NCI-H1694 (cell line): ENCODE measurements around the gene UBR4.

Source experiments
- DNase-seq: peaks from one replicate; lab custom pipeline; 2025; lab: John Stamatoyannopoulos, UW

Gene UBR4

DNA sequence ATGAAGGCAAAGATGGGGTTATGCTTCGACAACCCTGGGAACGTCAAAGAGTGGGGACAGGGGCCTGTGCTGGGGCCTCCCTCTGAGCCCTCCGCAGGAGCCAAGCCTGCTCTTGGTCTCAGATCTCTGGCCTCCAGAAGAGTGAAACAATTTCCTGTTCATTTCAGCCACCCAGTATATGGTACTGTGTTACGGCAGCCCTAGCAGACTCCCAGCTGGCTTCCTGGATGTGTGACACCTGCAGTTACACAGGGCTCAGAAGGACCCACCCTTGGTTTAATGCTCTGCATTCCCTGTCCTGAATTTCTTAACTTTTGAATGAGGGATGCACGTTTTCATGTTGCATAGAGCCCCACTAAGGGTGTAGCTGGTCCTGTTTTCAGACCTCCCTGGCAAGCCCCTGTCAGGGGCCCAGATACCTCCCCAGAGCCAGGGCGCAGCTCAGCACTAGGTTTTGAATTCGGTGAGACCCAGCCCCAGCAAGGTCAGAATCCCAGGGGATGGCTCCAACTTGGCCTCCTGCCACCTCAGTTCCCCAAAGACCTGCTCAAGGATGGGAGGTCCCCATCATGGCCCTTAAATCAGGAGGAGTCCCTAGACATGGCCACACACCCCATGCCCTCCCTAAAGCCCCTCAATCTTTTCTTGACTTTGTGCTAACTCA, 174.6 kb downstream of the UBR4 start:
- no peak for DNase-seq

- DNase-seq = no peak
These were observed 175.3 kb downstream of the UBR4 start for GRCh38 chr1:19034721-19035120.

DNA sequence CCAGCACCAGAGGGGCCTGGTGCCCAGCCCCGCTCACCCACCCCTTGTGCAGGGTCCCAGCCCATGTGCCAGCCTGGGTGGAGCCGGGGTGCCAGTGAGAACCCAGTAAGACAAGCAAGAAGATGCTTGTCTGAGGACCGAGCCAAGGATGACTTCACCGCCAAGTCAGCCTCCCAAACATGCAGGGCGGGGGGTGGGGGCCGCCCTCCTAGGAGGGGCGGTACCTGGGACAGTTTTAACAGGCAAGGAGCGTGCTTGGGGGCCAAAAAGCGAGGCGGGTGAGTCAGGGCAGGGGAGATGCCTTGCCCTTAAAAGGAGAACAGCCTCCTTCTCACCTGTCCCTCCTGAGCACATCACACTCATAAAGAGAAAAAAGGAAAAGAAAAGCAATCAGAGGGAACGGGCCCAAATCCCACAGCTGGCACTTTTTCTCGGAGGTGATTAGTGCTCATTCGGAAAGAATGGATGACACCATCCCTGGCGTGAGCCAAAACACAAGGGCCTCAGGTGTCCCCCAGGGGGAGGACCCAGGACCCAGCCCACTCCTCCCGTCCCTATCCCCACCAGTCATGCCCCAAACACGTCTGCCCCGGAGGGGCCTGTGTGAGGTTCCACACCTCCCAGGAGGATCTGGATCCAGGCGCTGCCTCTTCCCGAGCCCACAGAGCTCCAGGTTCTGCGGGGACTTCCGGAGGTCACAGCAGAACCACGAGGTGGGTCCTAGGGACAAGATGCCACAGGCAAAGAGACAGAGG, 176.0 kb downstream of the UBR4 start:
- DNase-seq = no peak

DNA sequence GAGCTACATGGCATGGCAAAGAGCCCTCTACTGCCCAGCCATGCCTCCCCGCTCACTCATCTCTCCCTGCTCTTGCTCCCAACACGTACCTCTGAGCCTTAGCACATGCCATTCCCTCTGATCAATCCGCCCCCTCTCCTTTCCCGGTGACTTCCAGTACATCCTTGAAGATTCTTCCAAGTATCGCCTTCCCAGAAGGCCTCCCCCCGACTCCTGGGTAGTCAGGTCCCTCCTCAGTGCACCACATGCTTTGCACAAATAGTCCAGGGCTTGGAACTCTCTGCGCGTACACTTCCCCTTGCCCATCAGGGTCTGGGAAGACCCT, 176.6 kb downstream of the UBR4 start:
- DNase-seq = no peak

- no peak for DNase-seq
These were observed 177.2 kb downstream of the UBR4 start for GRCh38 chr1:19032701-19033514.

- DNase-seq = no peak
These were observed 177.7 kb downstream of the UBR4 start for GRCh38 chr1:19032413-19032695.

- DNase-seq = no peak
These were observed 180.6 kb downstream of the UBR4 start for GRCh38 chr1:19029191-19030085.

DNA sequence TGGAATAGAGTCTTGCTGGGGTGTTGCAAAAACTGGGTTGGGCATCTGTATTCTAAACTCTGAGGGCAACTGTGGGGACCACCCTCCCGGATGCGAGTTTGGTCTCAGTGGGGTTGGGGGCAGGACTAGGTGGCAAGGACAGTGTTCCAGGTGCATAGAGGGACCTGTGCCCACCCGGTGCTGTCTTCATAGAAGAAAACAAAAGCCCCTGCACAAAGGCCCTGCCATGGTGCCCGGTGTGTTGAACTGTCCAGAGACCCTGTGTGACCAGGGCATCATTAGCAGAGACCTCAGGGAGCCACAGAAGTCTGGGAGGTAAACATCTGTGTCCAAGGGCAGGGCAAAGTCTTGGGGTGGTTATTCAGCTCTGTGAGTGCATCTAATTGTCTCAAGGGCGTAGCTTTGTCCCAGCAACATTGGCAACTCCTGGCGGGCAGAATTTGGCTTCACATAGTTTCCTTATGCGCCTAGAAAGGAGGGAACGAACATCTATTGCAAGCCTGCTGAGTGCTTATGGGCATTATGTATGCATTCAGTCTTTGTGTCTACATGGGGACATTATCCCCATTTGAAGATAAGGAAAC, 181.4 kb downstream of the UBR4 start:
- DNase-seq = no peak

GRCh38 chr1:19028110-19028509, 182.0 kb downstream of the UBR4 start:
- DNase-seq = no peak
